Nephron (organoid): ENCODE measurements around the gene CBX7.
"Not testable (repeated sequence)": the region's sequence is repeated elsewhere in the genome, so short reads cannot be mapped to it uniquely, and the experiment has no call there.

ENCODE experiments used
- H3K27ac Mint-ChIP-seq, 3 experiments: 2 replicates each; pipeline ENCODE4 v1.8.0; 2020; ENCODE audit warnings: mixed read lengths in 3 of 3, mild to moderate bottlenecking in 2 of 3, moderate library complexity in 1 of 3
- H3K27me3 Mint-ChIP-seq: 2 replicates; pipeline ENCODE4 v1.8.0; 2021; ENCODE audit warnings: low read depth, mild to moderate bottlenecking, moderate library complexity, mixed read lengths
- H3K36me3 Mint-ChIP-seq: 2 replicates; pipeline ENCODE4 v1.8.0; 2020; ENCODE audit warnings: low read depth, mixed read lengths
- H3K4me1 Mint-ChIP-seq: 2 replicates; pipeline ENCODE4 v1.8.0; 2020; ENCODE audit warnings: mixed read lengths
- H3K4me3 Mint-ChIP-seq, 3 experiments: 2 replicates each; pipeline ENCODE4 v1.8.0; 2020; ENCODE audit warnings: mild to moderate bottlenecking in 3 of 3, mixed read lengths in 3 of 3, moderate library complexity in 2 of 3
- H3K9me3 Mint-ChIP-seq: 2 replicates; pipeline ENCODE4 v1.8.0; 2020; ENCODE audit warnings: mixed read lengths
- TF ChIP-seq, protein P1 (sequence below), 3 experiments: fragments of 200-600 bp; sonication (generic); IDR thresholded peaks; one replicate each; pipeline ENCODE4 v1.5.0; 2021; ENCODE audit warnings: antibody characterized with exemption in 3 of 3; ENCODE audit not compliant: unreplicated experiment in 3 of 3

The CBX7 gene

GRCh38 chr22:39166547-39166946 lies 14.1 kb upstream of the CBX7 start:
- TF ChIP-seq, protein P1, sequence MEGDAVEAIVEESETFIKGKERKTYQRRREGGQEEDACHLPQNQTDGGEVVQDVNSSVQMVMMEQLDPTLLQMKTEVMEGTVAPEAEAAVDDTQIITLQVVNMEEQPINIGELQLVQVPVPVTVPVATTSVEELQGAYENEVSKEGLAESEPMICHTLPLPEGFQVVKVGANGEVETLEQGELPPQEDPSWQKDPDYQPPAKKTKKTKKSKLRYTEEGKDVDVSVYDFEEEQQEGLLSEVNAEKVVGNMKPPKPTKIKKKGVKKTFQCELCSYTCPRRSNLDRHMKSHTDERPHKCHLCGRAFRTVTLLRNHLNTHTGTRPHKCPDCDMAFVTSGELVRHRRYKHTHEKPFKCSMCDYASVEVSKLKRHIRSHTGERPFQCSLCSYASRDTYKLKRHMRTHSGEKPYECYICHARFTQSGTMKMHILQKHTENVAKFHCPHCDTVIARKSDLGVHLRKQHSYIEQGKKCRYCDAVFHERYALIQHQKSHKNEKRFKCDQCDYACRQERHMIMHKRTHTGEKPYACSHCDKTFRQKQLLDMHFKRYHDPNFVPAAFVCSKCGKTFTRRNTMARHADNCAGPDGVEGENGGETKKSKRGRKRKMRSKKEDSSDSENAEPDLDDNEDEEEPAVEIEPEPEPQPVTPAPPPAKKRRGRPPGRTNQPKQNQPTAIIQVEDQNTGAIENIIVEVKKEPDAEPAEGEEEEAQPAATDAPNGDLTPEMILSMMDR (IDR thresholded peaks at IDR 0.05; ENCODE audit: unreplicated experiment in 3 of 3) = no peak
- peaks cover 20% of the 10 kb centered on the region for H3K27me3 Mint-ChIP-seq
- peaks cover 6% of the 10 kb centered on the region for H3K4me1 Mint-ChIP-seq
- H3K27ac Mint-ChIP-seq = no peak overlapping the region
- no peaks in the 10 kb centered on the region for H3K36me3 Mint-ChIP-seq
- H3K9me3 Mint-ChIP-seq = no peaks in the 10 kb centered on the region
- H3K4me3 Mint-ChIP-seq = no peak overlapping the region

GRCh38 chr22:39156093-39156492 lies 3.6 kb upstream of the CBX7 start:
- not testable (repeated sequence) for H3K27ac Mint-ChIP-seq, H3K36me3 Mint-ChIP-seq, H3K4me1 Mint-ChIP-seq, H3K4me3 Mint-ChIP-seq, H3K9me3 Mint-ChIP-seq
- H3K27me3 Mint-ChIP-seq = peaks cover 51% of the 10 kb centered on the region

DNA sequence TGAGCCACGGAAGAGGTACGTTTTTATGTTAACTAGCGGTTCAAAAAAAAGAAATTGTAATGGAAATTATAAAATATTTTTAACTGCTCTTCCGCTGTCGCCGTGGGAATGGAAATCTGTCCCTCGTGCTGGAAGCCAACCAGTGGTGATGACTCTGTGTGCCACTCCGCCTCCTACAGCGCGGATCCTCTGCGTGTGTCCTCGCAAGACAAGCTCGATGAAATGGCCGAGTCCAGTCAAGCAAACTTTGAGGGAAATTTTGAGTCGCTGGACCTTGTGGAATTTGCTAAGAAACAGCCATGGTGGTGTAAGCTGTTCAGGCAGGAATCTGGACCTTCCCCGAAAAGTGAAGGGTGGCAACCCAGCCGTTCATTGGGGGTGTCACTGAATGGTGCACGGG lies 2.9 kb upstream of the CBX7 start:
- H3K9me3 Mint-ChIP-seq = no peaks in the 10 kb centered on the region
- TF ChIP-seq, protein P1 (IDR thresholded peaks at IDR 0.05; ENCODE audit: unreplicated experiment in 3 of 3) = no peak
- peaks cover 57% of the 10 kb centered on the region for H3K27me3 Mint-ChIP-seq

DNA sequence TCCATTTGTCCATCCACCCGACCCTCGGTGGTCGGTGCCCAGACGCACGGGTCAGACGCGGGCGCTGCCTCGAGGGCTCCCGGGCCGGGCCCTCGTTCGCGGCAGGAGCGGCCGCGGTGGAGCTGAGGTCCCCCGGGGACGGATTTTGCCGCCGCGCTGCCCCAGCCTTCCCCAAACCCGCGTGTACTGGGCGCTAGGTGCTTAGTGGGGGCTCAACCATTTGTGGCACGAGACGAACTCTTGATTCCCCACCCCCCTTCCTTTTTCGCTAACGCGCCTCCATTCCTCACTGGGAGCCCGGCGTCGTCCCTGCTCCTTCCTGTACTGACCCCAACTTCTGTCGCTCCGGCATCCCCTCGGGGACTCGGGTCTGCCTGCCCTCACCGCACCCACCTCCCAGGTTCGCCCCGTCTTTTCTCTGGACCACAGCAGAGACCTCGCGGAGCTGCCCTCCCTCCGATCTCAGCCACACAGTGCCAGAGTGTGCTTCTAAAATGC lies 789 bp upstream of the CBX7 start:
- peak overlapping the region; percentile 86 to 92 (median 90) for H3K4me3 Mint-ChIP-seq
- H3K9me3 Mint-ChIP-seq = no peaks in the 10 kb centered on the region
- peak overlapping the region in 1 of 3 experiments; percentile 88 for H3K27ac Mint-ChIP-seq
- TF ChIP-seq, protein P1 (IDR thresholded peaks at IDR 0.05; ENCODE audit: unreplicated experiment in 3 of 3) = no peak
- no peaks in the 10 kb centered on the region for H3K36me3 Mint-ChIP-seq
- H3K4me1 Mint-ChIP-seq = peaks cover 10% of the 10 kb centered on the region
- H3K27me3 Mint-ChIP-seq = peaks cover 61% of the 10 kb centered on the region

More for the DNA sequence above, 2.9 kb upstream of the CBX7 start:
- H3K4me1 Mint-ChIP-seq = peaks cover 10% of the 10 kb centered on the region
- H3K36me3 Mint-ChIP-seq = no peaks in the 10 kb centered on the region
- H3K4me3 Mint-ChIP-seq = peak overlapping the region in 2 of 3 experiments; percentile 48 to 72
- no peak overlapping the region for H3K27ac Mint-ChIP-seq

GRCh38 chr22:39152024-39152510 lies 413 bp downstream of the CBX7 start:
- Mint-ChIP-seq H3K36me3 (no peaks in the 10 kb centered on the region), H3K4me1 (peaks cover 10% of the 10 kb centered on the region), H3K4me3 (peak overlapping the region; percentile 68 to 85 (median 74)), H3K27me3 (peaks cover 55% of the 10 kb centered on the region), H3K9me3 (no peaks in the 10 kb centered on the region), H3K27ac (no peak overlapping the region)
- TF ChIP-seq, protein P1 (IDR thresholded peaks at IDR 0.05; ENCODE audit: unreplicated experiment in 3 of 3) = no peak

- TF ChIP-seq, protein P1 (IDR thresholded peaks at IDR 0.05; ENCODE audit: unreplicated experiment in 3 of 3) = no peak
- H3K9me3 Mint-ChIP-seq = no peaks in the 10 kb centered on the region
- peak overlapping the region; percentile 68 to 85 (median 74) for H3K4me3 Mint-ChIP-seq
- H3K4me1 Mint-ChIP-seq = peaks cover 10% of the 10 kb centered on the region
- H3K27me3 Mint-ChIP-seq = peaks cover 49% of the 10 kb centered on the region
- H3K27ac Mint-ChIP-seq = peak overlapping the region in 2 of 3 experiments; percentile 50 to 65
- no peaks in the 10 kb centered on the region for H3K36me3 Mint-ChIP-seq
These were observed 1.0 kb downstream of the CBX7 start for GRCh38 chr22:39151329-39151975.
